ENCODE measurements around the gene LSM10. TPM values are rescaled to one million over a fixed set of nuclear protein-coding genes. Genes with fewer than 3 reads are reported as not detected.

LSM10 gene
- polyA plus RNA-seq, 4 donors = 24.9 to 55.5 (median 50.0) TPM

DNA sequence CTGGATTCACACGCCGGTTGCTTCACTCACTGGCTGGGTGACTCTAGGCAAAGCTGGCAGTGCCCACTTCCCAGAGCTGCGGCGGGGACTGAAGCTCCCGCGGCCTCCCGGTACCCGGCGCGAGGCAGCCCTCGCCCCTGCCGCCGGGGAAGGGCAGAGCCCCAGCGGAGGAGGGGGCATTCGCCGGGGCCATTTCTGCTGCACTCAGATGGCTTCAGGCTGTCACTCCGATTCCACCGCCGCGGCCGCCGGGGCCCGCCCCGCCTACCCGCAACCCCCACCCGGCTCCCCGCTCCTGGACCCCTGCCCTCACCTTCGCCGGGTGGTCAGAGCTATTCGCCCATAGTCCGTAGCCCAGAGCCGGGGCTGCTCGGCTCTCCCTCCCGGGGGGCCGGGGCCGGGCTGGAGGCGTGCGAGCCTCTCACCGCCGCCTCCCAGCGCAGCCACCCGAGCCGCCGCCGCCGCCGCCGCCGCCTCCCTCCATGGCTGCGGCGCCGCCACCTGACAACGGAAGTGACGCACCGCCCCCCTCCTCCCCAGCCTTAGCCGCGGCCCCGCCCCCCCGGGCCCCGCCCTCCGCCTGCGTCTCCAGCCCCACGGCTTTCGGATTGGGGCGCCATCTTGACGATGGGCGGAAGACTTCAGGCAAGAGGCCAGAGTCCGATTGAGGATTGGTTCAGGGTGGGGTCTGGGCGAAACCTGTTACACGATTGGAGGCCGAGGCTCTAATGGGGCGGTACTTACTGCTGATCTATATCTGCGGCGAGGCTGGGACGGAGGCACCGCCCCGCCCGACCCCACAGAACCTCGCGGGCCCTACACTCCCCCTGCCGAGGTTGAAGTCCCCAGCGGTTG is 12.1 kb downstream of the LSM10 start, which contains the start of gene STK40:
STK40 (minus strand) TSS at position 515 of the 855 bp plus-strand sequence. CDS start 24,592 bp downstream, outside the sequence.
- Histone ChIP-seq H3K27ac (ENCODE audit: low read depth in 1 of 3, low read length in 2 of 3) (peak within 1 kb of the TSS; percentile 96 to 99 (median 97)), H3K4me3 (ENCODE audit: low read depth in 1 of 3, low read length in 3 of 3) (peak within 1 kb of the TSS; percentile 81 to 95 (median 94)), H3K4me1 (ENCODE audit: control insufficient read depth in 3 of 3, insufficient read depth in 2 of 3, low read depth in 1 of 3, low read length in 2 of 3) (peaks cover 2 to 38% (median 7%) of the 10 kb centered on the region in 3 donors), H3K36me3 (ENCODE audit: control insufficient read depth in 3 of 3, insufficient read depth in 2 of 3, low read depth in 1 of 3, low read length in 3 of 3) (peaks cover 0 to 30% (median 0%) of the 10 kb centered on the region in 3 donors), H3K27me3 (ENCODE audit: control insufficient read depth in 3 of 3, insufficient read depth in 3 of 3, low read length in 3 of 3) (no peaks in the 10 kb centered on the region), H3K9me3 (ENCODE audit: control insufficient read depth in 2 of 2, insufficient read depth in 1 of 2, low read depth in 1 of 2, low read length in 1 of 2) (no peaks in the 10 kb centered on the region)
- DNase-seq = peak; percentile 99
- no peak for FAIRE-seq
- 0% methylated on average over 49 to 82 of the region's 82 CpGs for WGBS, 3 donors

DNA sequence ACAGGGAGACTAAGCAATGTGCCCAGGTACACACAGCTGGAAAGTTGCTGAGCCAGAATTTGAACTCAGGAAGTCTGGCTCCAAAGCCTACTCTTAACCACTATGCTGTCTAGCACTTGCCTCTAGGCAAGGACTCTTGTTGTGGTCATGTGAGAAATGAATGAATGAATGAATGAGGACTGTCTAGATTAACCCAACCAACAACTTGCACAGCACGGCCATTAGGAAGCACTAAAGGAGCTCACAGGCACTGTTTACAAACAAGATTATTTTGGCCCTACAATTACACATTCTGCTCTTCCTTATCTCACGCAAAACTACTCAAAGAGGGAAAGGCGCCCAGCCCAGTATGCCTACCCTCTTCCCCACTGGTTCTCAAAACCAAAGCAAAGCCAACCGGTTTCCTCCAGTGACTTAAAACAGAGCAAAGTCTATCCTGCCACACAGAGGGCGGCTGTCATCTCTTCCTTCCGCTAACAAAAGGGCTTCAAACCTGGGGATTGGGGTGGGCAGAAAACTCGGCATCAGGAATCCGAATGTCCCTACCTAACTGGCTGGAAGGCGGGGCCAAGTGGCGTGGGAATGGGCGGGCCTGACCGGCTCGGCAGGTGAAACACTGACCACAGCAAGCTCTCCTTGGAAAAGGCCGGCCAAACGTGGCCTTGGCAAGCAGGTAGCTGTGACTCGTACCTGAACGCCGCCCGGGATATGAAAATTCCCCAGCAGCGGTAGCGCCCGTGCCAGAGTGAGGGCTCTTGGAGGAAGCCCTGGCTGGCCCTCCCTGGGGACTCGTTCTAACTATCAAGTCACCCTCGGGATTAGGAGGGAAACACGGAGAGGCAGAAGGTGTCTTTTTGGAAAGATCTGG is 12.9 kb downstream of the LSM10 start:
- FAIRE-seq = no peak
- Histone ChIP-seq H3K27ac (ENCODE audit: low read depth in 1 of 3, low read length in 2 of 3) (peak overlapping the region; percentile 96 to 97 (median 96)), H3K27me3 (ENCODE audit: control insufficient read depth in 3 of 3, insufficient read depth in 3 of 3, low read length in 3 of 3) (no peaks in the 10 kb centered on the region), H3K4me1 (ENCODE audit: control insufficient read depth in 3 of 3, insufficient read depth in 2 of 3, low read depth in 1 of 3, low read length in 2 of 3) (peaks cover 6 to 47% (median 10%) of the 10 kb centered on the region in 3 donors), H3K36me3 (ENCODE audit: control insufficient read depth in 3 of 3, insufficient read depth in 2 of 3, low read depth in 1 of 3, low read length in 3 of 3) (peaks cover 0 to 31% (median 0%) of the 10 kb centered on the region in 3 donors), H3K4me3 (ENCODE audit: low read depth in 1 of 3, low read length in 3 of 3) (peak overlapping the region; percentile 81 to 95 (median 94)), H3K9me3 (ENCODE audit: control insufficient read depth in 2 of 2, insufficient read depth in 1 of 2, low read depth in 1 of 2, low read length in 1 of 2) (no peaks in the 10 kb centered on the region)
- WGBS, 3 donors = 0 to 1% (median 0%) methylated on average over 25 of the region's 25 CpGs
- peak; percentile 85 to 90 for DNase-seq

- FAIRE-seq (no peak), DNase-seq (no peak)
- peaks cover 6 to 55% (median 10%) of the 10 kb centered on the region in 3 donors for H3K4me1 ChIP-seq (ENCODE audit: control insufficient read depth in 3 of 3, insufficient read depth in 2 of 3, low read depth in 1 of 3, low read length in 2 of 3)
- H3K9me3 ChIP-seq (ENCODE audit: control insufficient read depth in 2 of 2, insufficient read depth in 1 of 2, low read depth in 1 of 2, low read length in 1 of 2) = no peaks in the 10 kb centered on the region
- no peak overlapping the region for H3K4me3 ChIP-seq (ENCODE audit: low read depth in 1 of 3, low read length in 3 of 3)
- H3K36me3 ChIP-seq (ENCODE audit: control insufficient read depth in 3 of 3, insufficient read depth in 2 of 3, low read depth in 1 of 3, low read length in 3 of 3) = peaks cover 0 to 34% (median 0%) of the 10 kb centered on the region in 3 donors
- H3K27ac ChIP-seq (ENCODE audit: low read depth in 1 of 3, low read length in 2 of 3) = no peak overlapping the region
- WGBS, 3 donors = 79 to 82% (median 80%) methylated on average over 4 of the region's 4 CpGs
- no peaks in the 10 kb centered on the region for H3K27me3 ChIP-seq (ENCODE audit: control insufficient read depth in 3 of 3, insufficient read depth in 3 of 3, low read length in 3 of 3)
Observed at GRCh38 chr1:36383240-36383639, 14.5 kb downstream of the LSM10 start.

GRCh38 chr1:36382669-36383068 is 15.0 kb downstream of the LSM10 start:
- DNase-seq = no peak
- Histone ChIP-seq H3K4me3 (ENCODE audit: low read depth in 1 of 3, low read length in 3 of 3) (no peak overlapping the region), H3K4me1 (ENCODE audit: control insufficient read depth in 3 of 3, insufficient read depth in 2 of 3, low read depth in 1 of 3, low read length in 2 of 3) (peaks cover 3 to 51% (median 10%) of the 10 kb centered on the region in 3 donors), H3K27me3 (ENCODE audit: control insufficient read depth in 3 of 3, insufficient read depth in 3 of 3, low read length in 3 of 3) (no peaks in the 10 kb centered on the region), H3K27ac (ENCODE audit: low read depth in 1 of 3, low read length in 2 of 3) (no peak overlapping the region), H3K9me3 (ENCODE audit: control insufficient read depth in 2 of 2, insufficient read depth in 1 of 2, low read depth in 1 of 2, low read length in 1 of 2) (no peaks in the 10 kb centered on the region), H3K36me3 (ENCODE audit: control insufficient read depth in 3 of 3, insufficient read depth in 2 of 3, low read depth in 1 of 3, low read length in 3 of 3) (peaks cover 0 to 40% (median 0%) of the 10 kb centered on the region in 3 donors)
- WGBS, 3 donors = 93 to 96% (median 96%) methylated on average over 4 of the region's 4 CpGs
- no peak for FAIRE-seq

DNA sequence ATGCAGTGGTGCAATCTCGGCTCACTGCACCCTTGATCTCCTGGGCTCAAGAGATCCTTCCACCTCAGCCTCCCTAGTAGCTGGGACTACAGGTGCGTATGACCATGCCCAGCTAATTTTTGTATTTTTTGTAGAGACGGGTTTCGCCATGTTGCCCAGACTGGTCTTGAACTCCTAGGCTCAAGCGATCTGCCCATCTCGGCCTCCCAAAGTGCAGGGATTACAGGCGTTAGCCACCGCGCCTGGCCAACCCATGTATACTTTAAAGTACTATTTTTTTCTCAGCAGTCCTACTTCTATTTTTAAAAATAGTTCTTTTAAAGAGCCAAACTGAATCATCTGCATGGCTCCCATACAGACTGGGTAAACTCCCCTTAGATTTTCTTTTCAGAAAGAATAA is 15.5 kb downstream of the LSM10 start:
- no peak overlapping the region for H3K4me3 ChIP-seq (ENCODE audit: low read depth in 1 of 3, low read length in 3 of 3)
- H3K4me1 ChIP-seq (ENCODE audit: control insufficient read depth in 3 of 3, insufficient read depth in 2 of 3, low read depth in 1 of 3, low read length in 2 of 3) = peaks cover 3 to 47% (median 10%) of the 10 kb centered on the region in 3 donors
- H3K27ac ChIP-seq (ENCODE audit: low read depth in 1 of 3, low read length in 2 of 3) = no peak overlapping the region
- no peaks in the 10 kb centered on the region for H3K27me3 ChIP-seq (ENCODE audit: control insufficient read depth in 3 of 3, insufficient read depth in 3 of 3, low read length in 3 of 3)
- WGBS, 3 donors = 95 to 97% (median 95%) methylated on average over 9 of the region's 9 CpGs
- FAIRE-seq (no peak), DNase-seq (no peak)
- no peaks in the 10 kb centered on the region for H3K9me3 ChIP-seq (ENCODE audit: control insufficient read depth in 2 of 2, insufficient read depth in 1 of 2, low read depth in 1 of 2, low read length in 1 of 2)
- H3K36me3 ChIP-seq (ENCODE audit: control insufficient read depth in 3 of 3, insufficient read depth in 2 of 3, low read depth in 1 of 3, low read length in 3 of 3) = peaks cover 0 to 43% (median 0%) of the 10 kb centered on the region in 3 donors

DNA sequence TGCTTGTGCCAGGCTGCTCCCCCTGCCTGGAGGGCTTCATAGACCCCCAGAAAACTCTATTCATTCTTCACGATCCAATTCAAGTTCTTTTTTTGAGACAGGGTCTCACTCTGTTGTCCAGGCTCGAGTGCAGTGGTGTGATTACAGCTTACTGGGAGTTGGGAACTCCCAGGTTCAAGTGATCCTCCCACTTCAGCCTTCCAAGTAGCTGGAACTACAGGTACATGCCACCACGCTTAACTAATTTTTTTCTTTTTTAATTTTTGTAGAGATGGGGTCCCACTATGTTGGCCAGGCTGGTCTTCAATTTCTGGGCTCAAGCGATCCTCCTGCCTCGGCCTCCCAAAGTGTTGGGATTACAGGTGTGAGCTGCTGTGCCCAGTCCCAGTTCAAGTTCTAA is 16.3 kb downstream of the LSM10 start:
- peaks cover 0 to 46% (median 0%) of the 10 kb centered on the region in 3 donors for H3K36me3 ChIP-seq (ENCODE audit: control insufficient read depth in 3 of 3, insufficient read depth in 2 of 3, low read depth in 1 of 3, low read length in 3 of 3)
- no peaks in the 10 kb centered on the region for H3K9me3 ChIP-seq (ENCODE audit: control insufficient read depth in 2 of 2, insufficient read depth in 1 of 2, low read depth in 1 of 2, low read length in 1 of 2)
- peaks cover 3 to 38% (median 10%) of the 10 kb centered on the region in 3 donors for H3K4me1 ChIP-seq (ENCODE audit: control insufficient read depth in 3 of 3, insufficient read depth in 2 of 3, low read depth in 1 of 3, low read length in 2 of 3)
- 93 to 99% (median 94%) methylated on average over 5 of the region's 5 CpGs for WGBS, 3 donors
- no peak overlapping the region for H3K27ac ChIP-seq (ENCODE audit: low read depth in 1 of 3, low read length in 2 of 3)
- FAIRE-seq = no peak
- no peaks in the 10 kb centered on the region for H3K27me3 ChIP-seq (ENCODE audit: control insufficient read depth in 3 of 3, insufficient read depth in 3 of 3, low read length in 3 of 3)
- DNase-seq = no peak
- H3K4me3 ChIP-seq (ENCODE audit: low read depth in 1 of 3, low read length in 3 of 3) = no peak overlapping the region

DNA sequence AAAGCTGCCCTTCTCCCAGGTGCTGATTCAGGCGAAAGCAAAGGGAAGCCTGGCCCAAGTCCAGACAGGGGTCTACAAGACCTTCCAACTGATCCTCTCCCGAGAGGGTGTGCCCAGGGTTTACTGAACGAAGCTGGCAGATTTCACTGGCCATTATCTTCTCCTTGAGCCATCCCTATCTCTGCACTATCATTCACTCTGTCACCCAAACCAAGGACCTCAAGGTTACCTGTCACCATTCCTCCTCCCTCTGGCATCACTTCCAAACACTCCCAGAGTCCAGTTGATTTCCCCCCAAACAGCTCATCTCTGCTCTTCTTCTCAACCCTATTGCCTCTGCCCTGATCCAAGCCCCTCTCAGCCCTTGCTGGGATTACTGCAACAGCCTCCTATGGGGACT is 16.9 kb downstream of the LSM10 start:
- peak overlapping the region in 1 of 3 donors; percentile 73 for H3K27ac ChIP-seq (ENCODE audit: low read depth in 1 of 3, low read length in 2 of 3)
- FAIRE-seq = no peak
- H3K9me3 ChIP-seq (ENCODE audit: control insufficient read depth in 2 of 2, insufficient read depth in 1 of 2, low read depth in 1 of 2, low read length in 1 of 2) = no peaks in the 10 kb centered on the region

GRCh38 chr1:36380143-36380619 is 17.5 kb downstream of the LSM10 start:
- Histone ChIP-seq H3K27ac (ENCODE audit: low read depth in 1 of 3, low read length in 2 of 3) (peak overlapping the region in 1 of 3 donors; percentile 73), H3K27me3 (ENCODE audit: control insufficient read depth in 3 of 3, insufficient read depth in 3 of 3, low read length in 3 of 3) (no peaks in the 10 kb centered on the region), H3K36me3 (ENCODE audit: control insufficient read depth in 3 of 3, insufficient read depth in 2 of 3, low read depth in 1 of 3, low read length in 3 of 3) (peaks cover 0 to 51% (median 0%) of the 10 kb centered on the region in 3 donors), H3K9me3 (ENCODE audit: control insufficient read depth in 2 of 2, insufficient read depth in 1 of 2, low read depth in 1 of 2, low read length in 1 of 2) (no peaks in the 10 kb centered on the region), H3K4me1 (ENCODE audit: control insufficient read depth in 3 of 3, insufficient read depth in 2 of 3, low read depth in 1 of 3, low read length in 2 of 3) (peaks cover 3 to 42% (median 13%) of the 10 kb centered on the region in 3 donors), H3K4me3 (ENCODE audit: low read depth in 1 of 3, low read length in 3 of 3) (no peak overlapping the region)
- DNase-seq (peak in 1 of 2 donors; percentile 44), FAIRE-seq (no peak)
- 25 to 51% (median 42%) methylated on average over 5 of the region's 5 CpGs for WGBS, 3 donors

More for the DNA sequence above, 16.9 kb downstream of the LSM10 start:
- Histone ChIP-seq H3K36me3 (ENCODE audit: control insufficient read depth in 3 of 3, insufficient read depth in 2 of 3, low read depth in 1 of 3, low read length in 3 of 3) (peaks cover 0 to 51% (median 0%) of the 10 kb centered on the region in 3 donors), H3K4me1 (ENCODE audit: control insufficient read depth in 3 of 3, insufficient read depth in 2 of 3, low read depth in 1 of 3, low read length in 2 of 3) (peaks cover 3 to 37% (median 10%) of the 10 kb centered on the region in 3 donors), H3K27me3 (ENCODE audit: control insufficient read depth in 3 of 3, insufficient read depth in 3 of 3, low read length in 3 of 3) (no peaks in the 10 kb centered on the region), H3K4me3 (ENCODE audit: low read depth in 1 of 3, low read length in 3 of 3) (no peak overlapping the region)
- no peak for DNase-seq
- WGBS, 3 donors = 79 to 85% (median 81%) methylated on average over 3 of the region's 3 CpGs
